GM18870 (cell line): ENCODE results near the gene GALNT2.

Source experiments
- ATAC-seq: cut with Tn5 transposase; IDR thresholded peaks from one replicate; pipeline ENCODE4 v1.9.1; 2021; ENCODE audit warnings: moderate library complexity; ENCODE audit not compliant: unreplicated experiment

The GALNT2 gene

DNA sequence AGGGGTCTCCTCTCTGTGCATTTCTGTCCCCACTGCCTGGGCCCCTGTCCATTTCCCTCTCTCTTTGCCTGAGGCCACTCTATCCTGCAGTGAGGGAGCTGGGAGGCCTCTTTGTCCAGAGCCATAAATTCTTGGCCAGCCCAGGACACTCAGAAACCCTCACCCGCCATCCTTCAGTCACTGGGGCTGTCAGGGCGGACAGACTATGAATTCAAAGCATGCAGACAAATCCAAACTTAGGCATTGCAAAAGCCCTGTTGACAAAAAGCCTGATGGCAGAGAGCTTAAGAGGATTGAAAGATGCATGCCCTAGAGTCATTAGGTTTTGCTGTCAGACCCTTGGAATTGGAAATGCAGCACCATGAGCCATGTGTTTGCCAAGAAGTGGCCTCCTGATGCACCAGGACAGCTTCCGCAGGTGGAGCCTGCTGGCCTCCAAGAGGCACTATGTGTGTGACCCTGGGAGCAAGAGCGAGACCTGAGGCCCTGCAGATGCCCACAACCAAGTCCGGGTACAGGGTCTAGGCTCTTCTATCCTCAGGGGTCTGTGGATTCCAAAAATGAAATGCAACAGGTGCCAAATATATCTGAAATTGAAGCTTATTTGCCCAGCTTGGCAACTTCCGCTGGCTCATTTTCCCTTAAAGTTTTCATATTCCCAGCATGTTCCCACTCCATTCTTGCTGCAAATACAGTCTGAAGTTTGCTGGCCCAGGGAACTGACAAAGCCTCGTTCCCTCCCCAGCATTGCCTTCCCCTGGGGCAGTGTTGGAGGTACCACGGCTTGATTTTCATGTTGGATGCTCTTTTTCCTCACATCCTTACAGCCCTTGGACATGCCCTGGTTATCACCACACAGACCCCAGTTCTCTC is 181.2 kb downstream of the GALNT2 start:
- ATAC-seq, result no peak

DNA sequence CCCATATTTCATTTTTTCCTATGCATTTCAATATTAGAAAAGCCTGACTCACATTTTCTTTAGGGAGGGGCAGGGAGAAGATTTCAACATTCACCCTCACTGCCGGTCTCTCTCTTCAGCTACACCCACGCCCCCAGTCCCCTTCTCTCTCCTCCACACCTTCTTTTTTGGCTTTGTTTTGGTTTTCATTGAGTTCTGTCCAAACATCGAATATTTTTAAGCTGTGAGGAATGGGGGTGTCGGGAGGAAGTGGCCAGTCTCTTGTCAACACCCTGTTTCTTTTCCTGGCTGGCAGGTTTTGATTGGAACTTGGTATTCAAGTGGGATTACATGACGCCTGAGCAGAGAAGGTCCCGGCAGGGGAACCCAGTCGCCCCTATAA is 181.8 kb downstream of the GALNT2 start:
- ATAC-seq, result no peak

- no peak for ATAC-seq
Observed at GRCh38 chr1:230249695-230250480, 182.8 kb downstream of the GALNT2 start.

- no peak for ATAC-seq
Observed at GRCh38 chr1:230250666-230251065, 183.6 kb downstream of the GALNT2 start.

- ATAC-seq, result peak; percentile 78
Observed at GRCh38 chr1:230251644-230252191, 184.7 kb downstream of the GALNT2 start.

GRCh38 chr1:230253150-230253549 is 186.1 kb downstream of the GALNT2 start:
- no peak for ATAC-seq

- ATAC-seq, result no peak
Observed at GRCh38 chr1:230254265-230254664, 187.2 kb downstream of the GALNT2 start.

DNA sequence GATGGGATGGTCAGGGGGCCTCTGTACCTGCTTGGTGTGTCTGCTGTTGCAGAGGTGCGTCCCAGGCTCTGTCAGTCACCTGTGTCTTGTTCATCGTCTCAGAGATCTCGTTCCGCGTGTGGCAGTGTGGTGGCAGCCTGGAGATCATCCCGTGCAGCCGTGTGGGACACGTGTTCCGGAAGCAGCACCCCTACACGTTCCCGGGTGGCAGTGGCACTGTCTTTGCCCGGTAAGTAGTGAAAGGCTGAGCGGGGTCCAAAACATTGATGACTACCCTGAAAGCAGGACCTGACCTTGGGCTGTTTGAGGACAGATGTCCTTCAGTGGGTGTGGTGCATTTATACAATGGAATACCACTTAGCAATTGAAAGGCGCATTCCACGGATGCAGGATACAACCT is 188.1 kb downstream of the GALNT2 start:
- ATAC-seq, result no peak

GRCh38 chr1:230255991-230256390 is 189.0 kb downstream of the GALNT2 start:
- no peak for ATAC-seq

DNA sequence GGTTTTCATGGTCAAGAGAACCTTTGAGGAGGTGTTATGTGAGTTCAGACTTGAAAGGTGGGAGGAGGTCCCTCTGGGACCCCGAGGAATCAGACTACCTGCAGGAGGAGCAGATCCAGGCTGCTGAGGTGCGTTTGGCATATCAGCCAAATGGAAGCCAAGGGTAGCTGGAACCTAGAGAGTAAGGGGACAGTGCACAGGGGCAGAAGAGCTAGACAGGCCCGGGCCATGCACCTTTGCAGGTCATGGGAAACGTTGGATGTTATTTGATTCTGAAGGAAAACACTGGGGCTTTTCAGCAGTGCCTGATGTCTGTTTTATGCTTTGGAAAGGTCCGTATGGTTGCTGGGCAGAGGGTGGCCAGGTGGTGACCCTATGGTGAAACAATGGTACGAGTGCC is 189.9 kb downstream of the GALNT2 start:
- no peak for ATAC-seq

DNA sequence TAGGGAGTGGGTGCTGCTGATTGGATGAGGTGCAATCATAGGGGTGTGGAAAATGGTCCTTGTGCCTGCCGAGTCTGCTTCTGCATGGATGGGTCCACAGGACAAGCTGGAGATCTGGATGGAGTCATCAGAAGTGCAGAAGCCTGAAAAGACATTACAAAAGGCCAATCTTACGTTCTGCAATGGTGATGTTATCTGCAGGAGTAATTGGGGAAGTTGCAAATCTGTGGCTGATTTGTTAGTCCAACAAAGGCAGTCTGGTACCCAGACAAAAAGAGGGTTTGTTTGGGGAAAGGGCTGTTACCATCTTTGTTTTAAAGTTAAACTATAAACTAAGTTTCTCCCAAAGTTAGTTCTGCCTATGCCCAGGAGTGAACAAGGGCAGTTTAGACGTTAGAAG is 192.6 kb downstream of the GALNT2 start:
- no peak for ATAC-seq

GRCh38 chr1:230260831-230261230 is 193.8 kb downstream of the GALNT2 start:
- ATAC-seq, result no peak

DNA sequence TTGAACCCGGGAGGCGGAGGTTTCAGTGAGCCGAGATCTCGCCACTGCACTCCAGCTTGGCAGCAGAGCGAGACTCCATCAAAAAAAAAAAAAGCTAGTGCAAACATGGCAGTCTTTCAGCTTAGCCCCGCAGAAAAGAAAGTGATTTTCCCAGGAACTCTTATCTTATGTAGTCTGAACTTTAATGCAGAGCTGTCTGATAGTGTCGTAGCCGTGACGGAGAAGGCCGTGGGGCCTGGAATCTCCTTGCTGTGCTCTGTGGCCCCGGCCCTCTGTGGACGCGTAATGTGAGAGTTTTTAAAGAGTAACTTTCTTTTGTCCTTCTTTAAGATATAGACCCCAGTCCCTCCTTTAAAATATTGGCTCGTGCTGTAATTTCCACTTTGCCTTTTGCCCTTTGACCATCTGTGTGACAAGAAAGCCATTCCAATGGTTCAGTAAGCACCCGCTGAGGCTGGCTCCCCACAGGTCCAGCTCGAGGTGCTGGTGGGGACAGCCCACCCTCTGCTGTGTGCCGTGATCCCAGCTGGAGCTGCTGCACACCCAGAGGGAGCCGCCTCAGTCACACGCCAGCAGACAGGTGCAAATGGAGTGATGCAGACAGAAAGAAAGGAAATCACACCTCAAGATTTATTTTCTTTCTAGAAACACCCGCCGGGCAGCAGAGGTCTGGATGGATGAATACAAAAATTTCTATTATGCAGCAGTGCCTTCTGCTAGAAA is 195.1 kb downstream of the GALNT2 start:
- ATAC-seq, result no peak

GRCh38 chr1:230262867-230263567 is 196.0 kb downstream of the GALNT2 start:
- ATAC-seq, result no peak

DNA sequence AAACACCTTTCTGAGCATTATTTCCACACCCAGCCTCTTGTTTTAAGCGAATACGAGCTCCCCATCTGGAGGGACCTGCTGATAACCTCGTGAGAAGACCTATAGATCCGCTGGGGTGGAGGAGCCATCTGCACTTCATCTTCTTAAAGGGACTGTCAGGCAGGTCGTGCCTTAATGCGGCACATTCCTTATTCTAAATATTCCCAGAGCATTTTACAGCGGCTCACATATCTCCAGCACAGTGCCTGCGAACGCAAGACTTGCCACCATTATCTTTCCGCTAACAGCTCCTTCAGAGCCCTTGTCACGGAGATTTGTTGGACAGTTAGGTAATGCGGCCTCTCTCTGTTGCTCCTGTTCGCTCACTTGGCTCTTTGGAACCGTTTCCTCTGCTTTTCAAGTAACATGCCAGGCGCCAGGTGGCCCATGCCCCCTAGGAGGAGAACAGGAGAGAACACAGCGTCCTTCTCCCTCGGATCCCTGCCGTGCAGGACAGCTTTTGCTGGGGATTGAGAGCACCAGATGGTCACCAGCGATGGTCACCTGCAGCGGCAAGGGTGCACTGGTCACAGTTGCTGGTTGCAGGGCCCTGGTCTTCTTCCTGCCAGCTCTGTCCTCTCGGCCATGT is 196.6 kb downstream of the GALNT2 start:
- ATAC-seq, result no peak

- ATAC-seq, result no peak
Observed at GRCh38 chr1:230264342-230264741, 197.3 kb downstream of the GALNT2 start.

GRCh38 chr1:230265200-230266115 is 198.4 kb downstream of the GALNT2 start:
- no peak for ATAC-seq

GRCh38 chr1:230266456-230266855 is 199.4 kb downstream of the GALNT2 start:
- ATAC-seq, result no peak
